GM06990 (cell line): Measurements from ENCODE around the gene SLC12A2.
A peak's percentile ranks its signal among the peaks of the same experiment; 100 is the strongest.

ENCODE experiments used
- DNase-seq: peaks from one replicate; pipeline ENCODE4 v3.0.0-alpha.2; 2011; ENCODE audit not compliant: insufficient read length; ENCODE audit errors: extremely low read depth
- H3K27me3 ChIP-seq: replicated peaks from 2 replicates; pipeline ENCODE4 v1.6.0; 2011; ENCODE audit warnings: low read length; ENCODE audit not compliant: control insufficient read depth, insufficient read depth
- H3K36me3 ChIP-seq: 2 replicates; pipeline ENCODE4 v1.5.1; 2011; ENCODE audit warnings: low read length; ENCODE audit not compliant: control insufficient read depth, insufficient read depth
- H3K4me3 ChIP-seq: replicated peaks from 2 replicates; pipeline ENCODE4 v1.5.1; 2011; ENCODE audit warnings: low read depth, mild to moderate bottlenecking, control low read depth, low read length
- CTCF ChIP-seq: IDR thresholded peaks from 2 replicates; pipeline ENCODE4 v1.5.1; 2011; ENCODE audit warnings: low read length, control low read depth, mild to moderate bottlenecking, inconsistent platforms; ENCODE audit not compliant: insufficient read depth, poor library complexity, severe bottlenecking

Gene SLC12A2

GRCh38 chr5:128199104-128199503 is 115.5 kb downstream of the SLC12A2 start:
- Histone ChIP-seq H3K27me3 (no peaks in the 10 kb centered on the region), H3K36me3 (no peaks in the 10 kb centered on the region), H3K4me3 (no peak overlapping the region)
- DNase-seq = no peak
- no peak for TF ChIP-seq CTCF

- TF ChIP-seq CTCF = no peak
- H3K4me3 ChIP-seq = no peak overlapping the region
- no peaks in the 10 kb centered on the region for H3K36me3 ChIP-seq
- DNase-seq = no peak
- H3K27me3 ChIP-seq = no peaks in the 10 kb centered on the region
These were observed 116.0 kb downstream of the SLC12A2 start for GRCh38 chr5:128199611-128200010.

- TF ChIP-seq CTCF = peak; percentile 68
- H3K36me3 ChIP-seq = no peaks in the 10 kb centered on the region
- H3K4me3 ChIP-seq = no peak overlapping the region
- no peaks in the 10 kb centered on the region for H3K27me3 ChIP-seq
- peak; percentile 71 for DNase-seq
These were observed 117.7 kb downstream of the SLC12A2 start for GRCh38 chr5:128201065-128201926.

- H3K4me3 ChIP-seq = no peak overlapping the region
- DNase-seq = no peak
- TF ChIP-seq CTCF = no peak
- no peaks in the 10 kb centered on the region for H3K27me3 ChIP-seq
- no peaks in the 10 kb centered on the region for H3K36me3 ChIP-seq
These were observed 118.8 kb downstream of the SLC12A2 start for GRCh38 chr5:128202320-128202719.

- DNase-seq = no peak
- no peaks in the 10 kb centered on the region for H3K36me3 ChIP-seq
- no peak for TF ChIP-seq CTCF
These were observed 124.9 kb downstream of the SLC12A2 start for GRCh38 chr5:128208436-128208835.

More at GRCh38 chr5:128208436-128208835, 124.9 kb downstream of the SLC12A2 start:
- no peak overlapping the region for H3K4me3 ChIP-seq
- no peaks in the 10 kb centered on the region for H3K27me3 ChIP-seq
